CD4-positive, alpha-beta T cell treated with Interleukin-6 for 4 hours (primary cell): Measurements from ENCODE around the gene ZNF470.

Source experiments
- DNase-seq: peaks from one replicate; pipeline ENCODE4 v3.0.0-alpha.2; 2020; ENCODE audit warnings: mixed read lengths

Gene ZNF470

DNA sequence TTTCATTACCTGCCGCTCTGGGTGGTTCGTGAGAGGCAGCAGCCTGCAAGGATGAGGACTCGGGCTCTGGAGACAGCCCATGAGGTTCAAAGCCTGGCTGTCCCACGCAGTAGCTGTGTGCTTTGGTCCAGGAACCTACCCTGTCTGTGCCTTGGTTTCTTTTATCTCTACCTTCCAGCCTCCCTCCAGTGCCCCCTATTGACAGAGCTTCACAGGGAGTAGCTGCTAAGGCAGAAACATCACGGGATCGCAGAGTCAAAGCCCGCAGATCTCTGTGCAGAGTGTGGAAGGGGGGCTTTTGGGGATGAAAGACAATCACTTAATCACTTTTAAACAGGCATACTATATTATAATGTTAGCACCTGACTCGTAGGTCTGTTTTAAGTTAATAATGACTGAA is 44.0 kb downstream of the ZNF470 start:
- no peak for DNase-seq

GRCh38 chr19:56612737-56613136 is 45.5 kb downstream of the ZNF470 start:
- DNase-seq: no peak

GRCh38 chr19:56613639-56614038 is 46.4 kb downstream of the ZNF470 start:
- no peak for DNase-seq

GRCh38 chr19:56617531-56617930 is 50.3 kb downstream of the ZNF470 start:
- no peak for DNase-seq

DNA sequence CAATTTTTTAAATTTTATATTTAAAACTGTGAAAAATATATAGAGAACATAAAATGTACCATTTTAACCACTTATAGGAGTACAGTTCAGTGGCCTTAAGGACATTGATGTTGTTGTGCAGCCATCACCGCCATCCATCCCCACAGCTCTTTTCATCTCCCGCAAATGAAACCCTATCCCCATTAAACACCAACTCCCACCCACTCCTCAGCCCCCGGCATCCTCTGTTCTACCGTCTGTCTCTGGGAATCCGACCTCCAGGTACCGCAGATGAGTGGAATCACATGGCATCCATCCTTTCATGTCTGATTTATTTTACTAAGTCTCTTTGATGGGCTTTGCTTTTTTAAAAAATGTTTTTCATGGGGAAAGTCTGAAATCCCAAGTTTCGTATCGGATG is 51.9 kb downstream of the ZNF470 start:
- no peak for DNase-seq

DNA sequence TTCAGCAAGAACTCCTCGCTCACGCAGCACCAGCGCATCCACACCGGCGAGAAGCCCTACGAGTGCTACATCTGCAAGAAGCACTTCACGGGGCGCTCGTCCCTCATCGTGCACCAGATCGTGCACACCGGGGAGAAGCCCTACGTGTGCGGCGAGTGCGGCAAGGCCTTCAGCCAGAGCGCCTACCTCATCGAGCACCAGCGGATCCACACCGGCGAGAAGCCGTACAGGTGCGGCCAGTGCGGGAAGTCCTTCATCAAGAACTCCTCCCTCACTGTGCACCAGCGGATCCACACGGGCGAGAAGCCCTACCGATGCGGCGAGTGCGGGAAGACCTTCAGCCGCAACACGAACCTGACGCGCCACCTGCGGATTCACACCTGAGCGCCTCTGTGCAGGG is 55.1 kb downstream of the ZNF470 start:
- no peak for DNase-seq

DNA sequence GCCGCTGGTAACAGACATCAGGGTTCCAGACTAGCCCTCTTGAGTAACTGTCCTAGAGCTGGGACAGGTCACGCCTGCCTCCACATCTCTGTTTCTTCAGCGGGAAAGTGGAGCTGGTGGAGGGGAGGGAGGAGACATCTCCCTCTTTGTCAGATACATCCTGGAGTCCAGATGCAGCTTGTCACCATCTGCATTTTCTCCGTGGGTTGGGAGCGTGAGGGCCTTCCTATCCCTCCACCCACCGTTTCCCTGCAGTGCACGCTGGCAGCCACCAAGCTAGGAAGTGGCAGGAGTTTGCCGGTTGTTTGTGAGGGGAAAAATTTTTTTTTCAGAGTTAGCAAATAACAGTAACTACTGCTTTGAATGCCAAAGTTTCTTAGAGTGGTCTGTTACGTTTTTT is 55.7 kb downstream of the ZNF470 start:
- DNase-seq: no peak

- no peak for DNase-seq
These were observed 58.4 kb downstream of the ZNF470 start for GRCh38 chr19:56625708-56626107.

DNA sequence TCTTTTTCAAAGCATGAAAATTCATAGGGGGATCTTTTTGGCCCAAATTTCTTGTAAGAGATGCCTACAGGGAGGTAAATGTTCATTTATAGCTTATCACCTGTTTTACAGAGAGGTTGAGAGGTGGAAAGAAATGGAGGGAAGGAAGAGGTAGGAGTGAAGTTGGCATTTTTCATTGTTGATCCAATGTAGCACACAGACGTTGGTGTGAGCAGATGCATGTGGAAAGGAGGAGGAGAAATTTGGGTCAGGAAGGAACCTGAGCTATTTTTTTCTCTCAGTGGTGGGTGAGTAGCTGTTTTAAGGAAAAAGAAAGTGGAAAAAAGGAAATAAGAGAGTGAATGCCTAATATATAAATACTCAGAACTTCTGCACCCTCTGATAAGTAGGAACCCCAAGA is 65.8 kb downstream of the ZNF470 start:
- no peak for DNase-seq

DNA sequence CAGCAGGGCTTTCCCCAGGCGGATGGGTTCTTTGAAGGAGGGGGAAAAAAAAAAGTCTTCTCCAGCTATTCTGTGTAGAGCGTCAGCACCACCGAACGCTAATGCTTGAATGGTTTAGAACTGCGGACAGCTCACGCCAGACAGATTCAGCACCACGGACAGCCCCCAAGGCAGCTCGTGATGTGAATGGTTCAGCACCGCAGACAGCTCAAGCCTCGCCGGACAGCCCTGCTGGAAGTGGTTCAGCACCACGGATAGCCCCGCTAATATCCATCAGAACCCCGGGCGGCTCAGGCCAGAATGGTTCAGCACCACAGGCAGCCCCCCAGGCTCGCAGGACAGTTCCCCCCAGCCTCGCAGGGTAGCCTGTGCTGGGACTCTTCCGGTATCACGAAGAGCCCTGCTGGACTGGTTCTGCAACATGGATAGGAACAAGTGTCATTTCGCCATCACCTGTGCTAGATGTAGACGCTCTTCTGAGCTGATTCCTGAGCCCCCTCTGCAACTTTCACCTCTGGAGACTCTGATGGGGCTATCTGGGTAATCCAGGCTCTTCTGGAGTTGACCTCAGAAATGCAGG is 70.8 kb downstream of the ZNF470 start:
- DNase-seq: no peak
